Peyer's patch (tissue), 4 donors: ENCODE results near the gene PHACTR1. TPM values are rescaled to one million over a fixed set of nuclear protein-coding genes. Genes with fewer than 3 reads are reported as not detected.

Experiments used
- DNase-seq, 3 donors: peaks; one replicate each; pipeline ENCODE4 v3.0.0-alpha.2; 2017 to 2019
- H3K27ac ChIP-seq, 4 donors: fragments of 200-600 bp; sonication (generic); one replicate each; pipeline ENCODE4 v1.5.1; 2016 to 2019
- H3K27me3 ChIP-seq, 2 donors: fragments of 200-600 bp; sonication (generic); one replicate each; pipeline ENCODE4 v1.5.1; 2019
- H3K36me3 ChIP-seq, 3 donors: fragments of 200-600 bp; sonication (generic); one replicate each; pipeline ENCODE4 v1.5.1; 2016 to 2019
- H3K4me1 ChIP-seq, 4 donors: fragments of 200-600 bp; sonication (generic); one replicate each; pipeline ENCODE4 v1.5.1; 2016 to 2019
- H3K4me3 ChIP-seq, 4 donors: fragments of 200-600 bp; sonication (generic); 1 replicate in 3 of 4; 2 replicates in 1 of 4; pipeline ENCODE4 v1.5.1; 2016 to 2019; ENCODE audit warnings: mild to moderate bottlenecking in 1 of 4
- H3K9me3 ChIP-seq, 4 donors: fragments of 200-600 bp; sonication (generic); one replicate each; pipeline ENCODE4 v1.5.1; 2016 to 2019; ENCODE audit warnings: mild to moderate bottlenecking in 1 of 4
- CTCF ChIP-seq, 6 experiments: fragments of 450-650 bp in 4 of 6; fragments of 200-600 bp in 2 of 6; sonication (generic) in 1 of 6; IDR thresholded peaks; one replicate each; pipeline ENCODE4 v1.5.1; 2017 to 2019; ENCODE audit warnings: antibody characterized with exemption in 6 of 6, mild to moderate bottlenecking in 3 of 6, moderate library complexity in 1 of 6
- POLR2A ChIP-seq, 2 donors: fragments of 450-650 bp; IDR thresholded peaks; one replicate each; pipeline ENCODE4 v1.5.1; 2017; ENCODE audit warnings: antibody characterized with exemption in 2 of 2, mild to moderate bottlenecking in 2 of 2, moderate library complexity in 2 of 2
- total RNA-seq, 4 donors: library from RNA; depleted of rRNA; stranded (reverse); fragments of >200 nt; gene quantifications; one replicate each; pipeline ENCODE4 v1.1.0, GENCODE V29; 2016

Gene PHACTR1
- total RNA-seq, 4 donors from 2014 or later, result 0.35 to 19.0 (median 1.7) TPM

GRCh38 chr6:12911427-12911826 lies 194.9 kb downstream of the PHACTR1 start:
- TF ChIP-seq CTCF (IDR thresholded peaks at IDR 0.05) (peak in 5 of 6 experiments; percentile 32 to 73 (median 66)), POLR2A (IDR thresholded peaks at IDR 0.05) (no peak)
- Histone ChIP-seq H3K4me1 (no peaks in the 10 kb centered on the region), H3K27ac (no peak overlapping the region), H3K4me3 (no peak overlapping the region), H3K9me3 (no peaks in the 10 kb centered on the region), H3K27me3 (no peaks in the 10 kb centered on the region), H3K36me3 (no peaks in the 10 kb centered on the region)
- DNase-seq, result no peak

DNA sequence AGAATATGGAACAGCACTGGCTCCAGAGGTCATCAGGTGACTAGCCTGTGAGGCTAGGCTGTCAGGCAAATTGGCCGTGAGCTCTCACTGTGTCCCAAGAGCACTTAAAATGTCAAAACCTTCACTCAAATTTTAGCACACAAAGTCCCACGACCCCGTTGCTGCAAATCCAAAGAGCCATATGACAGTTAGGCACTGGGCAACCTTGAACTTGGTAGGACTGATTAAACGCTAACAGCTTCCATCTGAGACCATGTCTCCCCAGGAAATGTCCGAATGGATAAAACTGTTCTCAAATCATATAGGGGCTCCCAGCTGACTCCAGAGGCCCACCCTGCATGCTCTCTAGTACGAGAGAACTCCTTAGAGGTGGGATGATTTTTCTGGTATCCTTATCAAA lies 196.6 kb downstream of the PHACTR1 start:
- no peaks in the 10 kb centered on the region for H3K27me3 ChIP-seq
- H3K4me1 ChIP-seq, result no peaks in the 10 kb centered on the region
- H3K36me3 ChIP-seq, result no peaks in the 10 kb centered on the region
- no peak for DNase-seq
- H3K9me3 ChIP-seq, result no peaks in the 10 kb centered on the region
- H3K4me3 ChIP-seq, result no peak overlapping the region
- H3K27ac ChIP-seq, result no peak overlapping the region
- TF ChIP-seq POLR2A (IDR thresholded peaks at IDR 0.05), result no peak
- no peak for TF ChIP-seq CTCF (IDR thresholded peaks at IDR 0.05)

- Histone ChIP-seq H3K27me3 (no peaks in the 10 kb centered on the region), H3K4me3 (no peak overlapping the region), H3K36me3 (no peaks in the 10 kb centered on the region), H3K27ac (no peak overlapping the region), H3K4me1 (no peaks in the 10 kb centered on the region), H3K9me3 (no peaks in the 10 kb centered on the region)
- DNase-seq, result no peak
- no peak for TF ChIP-seq POLR2A (IDR thresholded peaks at IDR 0.05)
- no peak for TF ChIP-seq CTCF (IDR thresholded peaks at IDR 0.05)
These were observed 199.4 kb downstream of the PHACTR1 start for GRCh38 chr6:12916006-12916405.

- Histone ChIP-seq H3K27me3 (no peaks in the 10 kb centered on the region), H3K4me1 (no peaks in the 10 kb centered on the region), H3K36me3 (no peaks in the 10 kb centered on the region), H3K9me3 (no peaks in the 10 kb centered on the region), H3K4me3 (no peak overlapping the region), H3K27ac (no peak overlapping the region)
- no peak for DNase-seq
- no peak for TF ChIP-seq POLR2A (IDR thresholded peaks at IDR 0.05)
- TF ChIP-seq CTCF (IDR thresholded peaks at IDR 0.05), result no peak
These were observed 200.0 kb downstream of the PHACTR1 start for GRCh38 chr6:12916420-12917136.

DNA sequence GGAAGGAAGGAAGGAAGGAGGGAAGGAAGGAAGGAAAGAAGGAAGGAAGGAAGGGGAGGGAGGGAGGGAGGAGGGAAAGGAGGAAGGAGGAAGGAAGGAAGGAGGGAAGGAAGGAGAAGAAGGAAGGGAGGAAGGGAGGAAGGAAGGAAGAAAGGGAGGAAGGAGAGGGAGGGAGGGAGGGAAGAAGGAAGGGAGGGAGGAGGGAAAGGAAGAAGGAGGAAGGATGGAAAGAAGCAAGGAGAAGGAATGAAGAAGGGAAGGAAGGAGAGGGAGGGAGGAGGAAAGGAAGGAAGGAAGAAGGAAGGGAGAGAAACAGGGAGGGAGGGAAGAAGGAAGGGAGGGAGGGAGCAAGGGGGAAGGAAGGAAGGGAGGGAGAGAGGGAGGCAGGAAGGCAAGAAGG lies 204.9 kb downstream of the PHACTR1 start:
- H3K27ac ChIP-seq, result no peak overlapping the region
- no peaks in the 10 kb centered on the region for H3K9me3 ChIP-seq
- no peaks in the 10 kb centered on the region for H3K36me3 ChIP-seq
- H3K4me3 ChIP-seq, result no peak overlapping the region
- H3K4me1 ChIP-seq, result no peaks in the 10 kb centered on the region
- no peak for TF ChIP-seq POLR2A (IDR thresholded peaks at IDR 0.05)
- TF ChIP-seq CTCF (IDR thresholded peaks at IDR 0.05), result no peak
- no peak for DNase-seq
- no peaks in the 10 kb centered on the region for H3K27me3 ChIP-seq
